Naive thymus-derived CD4-positive, alpha-beta T cell (primary cell): ENCODE results near the gene KCNJ1. TPM values are rescaled to one million over a fixed set of nuclear protein-coding genes. Genes with fewer than 3 reads are reported as not detected.

ENCODE experiments used
- ATAC-seq: fragments of 150-1000 bp; cut with Tn5 transposase; 2 replicates; pipeline ENCODE4 v1.10.0; 2021; ENCODE audit warnings: mild to moderate bottlenecking, moderate library complexity
- CTCF ChIA-PET: fragments of 350-600 bp; sonication (Branson Sonifier 250); formaldehyde crosslinking; loops from one replicate; lab custom pipeline; 2021; ENCODE audit warnings: antibody characterized with exemption; lab: Charles Lee
- POLR2A ChIA-PET: fragments of 350-600 bp; sonication (Branson Sonifier 250); formaldehyde crosslinking; loops from one replicate; lab custom pipeline; 2021; ENCODE audit warnings: antibody characterized with exemption, inconsistent platforms; lab: Charles Lee
- DNase-seq, 9 donors: peaks; one replicate each; pipeline versions ENCODE4 v3.0.0 to v3.0.0-alpha.2; 2020 to 2022; ENCODE audit warnings: mixed read lengths in 1 of 9
- H3K27ac ChIP-seq: one replicate; pipeline ENCODE4 v1.7.0; 2013; ENCODE audit warnings: mild to moderate bottlenecking, low read depth, low read length, moderate library complexity
- H3K27me3 ChIP-seq, 2 donors: one replicate each; pipeline ENCODE4 v1.7.0; 2013; ENCODE audit warnings: low read length in 2 of 2, mild to moderate bottlenecking in 2 of 2, moderate library complexity in 2 of 2; ENCODE audit not compliant: control insufficient read depth in 2 of 2, insufficient read depth in 2 of 2
- H3K36me3 ChIP-seq, 3 experiments: 1 replicate in 2 of 3; 2 replicates in 1 of 3; pipeline ENCODE4 v1.7.0; 2013; ENCODE audit warnings: low read length in 3 of 3, mild to moderate bottlenecking in 3 of 3, moderate library complexity in 1 of 3; ENCODE audit not compliant: insufficient read depth in 3 of 3, control insufficient read depth in 2 of 3
- H3K4me1 ChIP-seq, 2 donors: one replicate each; pipeline ENCODE4 v1.7.0; 2013; ENCODE audit warnings: low read length in 2 of 2, mild to moderate bottlenecking in 2 of 2, moderate library complexity in 1 of 2; ENCODE audit not compliant: control insufficient read depth in 2 of 2, insufficient read depth in 2 of 2
- H3K4me3 ChIP-seq: 2 replicates; pipeline ENCODE4 v1.7.0; 2013; ENCODE audit warnings: mild to moderate bottlenecking, low read length
- H3K9me3 ChIP-seq, 3 experiments: 1 replicate in 2 of 3; 2 replicates in 1 of 3; pipeline ENCODE4 v1.7.0; 2013; ENCODE audit warnings: low read length in 3 of 3; ENCODE audit not compliant: control insufficient read depth in 2 of 3
- H3K27ac Mint-ChIP-seq, 9 donors: one replicate each; pipeline ENCODE4 v1.8.0; 2020 to 2022; ENCODE audit warnings: mixed read lengths in 9 of 9, mild to moderate bottlenecking in 8 of 9, moderate library complexity in 5 of 9, inconsistent platforms in 2 of 9
- H3K27me3 Mint-ChIP-seq, 5 donors: one replicate each; pipeline ENCODE4 v1.8.0; 2021 to 2022; ENCODE audit warnings: mixed read lengths in 5 of 5, mild to moderate bottlenecking in 1 of 5
- H3K36me3 Mint-ChIP-seq, 5 donors: one replicate each; pipeline ENCODE4 v1.8.0; 2020 to 2022; ENCODE audit warnings: mixed read lengths in 5 of 5, mild to moderate bottlenecking in 3 of 5, inconsistent platforms in 1 of 5
- H3K4me1 Mint-ChIP-seq, 7 donors: one replicate each; pipeline ENCODE4 v1.8.0; 2020 to 2022; ENCODE audit warnings: mixed read lengths in 7 of 7, mild to moderate bottlenecking in 3 of 7, inconsistent platforms in 1 of 7
- H3K4me3 Mint-ChIP-seq, 10 donors: one replicate each; pipeline ENCODE4 v1.8.0; 2020 to 2022; ENCODE audit warnings: mild to moderate bottlenecking in 10 of 10, mixed read lengths in 10 of 10, moderate library complexity in 6 of 10, inconsistent platforms in 2 of 10
- H3K9me3 Mint-ChIP-seq, 11 donors: one replicate each; pipeline ENCODE4 v1.8.0; 2020 to 2022; ENCODE audit warnings: mixed read lengths in 11 of 11, mild to moderate bottlenecking in 4 of 11, inconsistent platforms in 1 of 11, moderate library complexity in 1 of 11
- intact Hi-C, 2 donors: fragments of 100-400 bp; cut with micrococcal nuclease; formaldehyde crosslinking; loops; one replicate each; pipeline ENCODE4 v1.15.1; 2023
- polyA plus RNA-seq, 2 donors: library from polyadenylated mRNA; unstranded; fragments of 300-500 nt; fragmentation: Illumina TruSeq; gene quantifications; one replicate each; pipeline ENCODE4 v1.2.3, GENCODE V29; 2021
- total RNA-seq, 6 experiments: library from RNA in 5 of 6; stranded (reverse) in 5 of 6; gene quantifications; 1 replicate in 5 of 6; 2 replicates in 1 of 6; pipeline ENCODE4 v1.2.3 and lab custom pipeline; 2021 to 2026

Gene KCNJ1
- not detected for total RNA-seq
- polyA plus RNA-seq, result under 1 TPM; 0.12 to 0.22 TPM
- not detected for total RNA-seq (lab: John Stamatoyannopoulos, UW)

DNA sequence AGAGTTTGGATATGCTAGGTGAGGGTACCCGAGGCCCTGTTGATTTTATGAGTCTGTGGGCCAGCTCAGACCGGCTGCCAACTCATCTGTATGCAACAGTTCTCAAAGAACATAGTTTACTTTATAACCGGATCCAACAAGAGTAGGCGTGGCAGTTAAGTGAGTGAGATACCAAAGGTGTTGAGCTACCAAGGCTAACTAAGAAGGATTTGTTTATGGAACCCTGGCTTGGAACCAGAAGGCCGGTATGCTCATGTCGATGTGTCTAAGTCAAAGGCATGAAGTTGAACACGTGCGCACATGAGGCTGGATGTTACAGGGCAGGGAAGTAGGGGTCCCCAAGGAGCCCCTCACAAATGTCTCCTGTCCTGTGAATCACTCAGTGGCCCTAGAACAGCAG is at the start of gene KCNJ1:
Gene KCNJ1 (minus strand): TSS at position 20 of the 400 bp plus-strand sequence. CDS start 27,053 bp downstream, outside the sequence.
- no peak within 1 kb of the TSS for H3K27ac Mint-ChIP-seq
- no peak for ATAC-seq
- Histone ChIP-seq H3K27ac (no peak within 1 kb of the TSS), H3K4me3 (no peak within 1 kb of the TSS), H3K4me1 (no peaks in the 10 kb centered on the region), H3K9me3 (no peaks in the 10 kb centered on the region), H3K36me3 (no peaks in the 10 kb centered on the region), H3K27me3 (no peaks in the 10 kb centered on the region)
- peak in 5 of 9 donors; percentile 15 to 49 (median 35) for DNase-seq
- peak within 1 kb of the TSS in 1 of 10 donors; percentile 8 for H3K4me3 Mint-ChIP-seq
- intact Hi-C loops, result loop anchor here in 1 of 2 donors (2.0 kb wide), 1 partner anchor 828 kb away; no protein-coding TSS in a partner anchor
- ChIA-PET CTCF (no interaction called here), POLR2A (interaction anchor here (0.7 to 1.1 kb wide), 2 partner anchors 388 to 824 kb away, joined by 3 to 6 read pairs; no protein-coding TSS in a partner anchor)
- H3K9me3 Mint-ChIP-seq, result no peaks in the 10 kb centered on the region
- H3K36me3 Mint-ChIP-seq, result no peaks in the 10 kb centered on the region
- H3K4me1 Mint-ChIP-seq, result no peaks in the 10 kb centered on the region
- H3K27me3 Mint-ChIP-seq, result peaks cover 0 to 22% (median 0%) of the 10 kb centered on the region in 5 donors

GRCh38 chr11:128916681-128917080 is 49.6 kb upstream of the KCNJ1 start:
- H3K27ac ChIP-seq, result no peak overlapping the region
- Mint-ChIP-seq H3K27me3 (peaks cover 9 to 32% (median 19%) of the 10 kb centered on the region in 5 donors), H3K9me3 (peaks cover 0 to 6% (median 0%) of the 10 kb centered on the region in 11 donors), H3K4me3 (no peak overlapping the region), H3K27ac (no peak overlapping the region), H3K36me3 (peaks cover 0 to 6% (median 0%) of the 10 kb centered on the region in 5 donors), H3K4me1 (peaks cover 0 to 4% (median 0%) of the 10 kb centered on the region in 7 donors)
- no peaks in the 10 kb centered on the region for H3K27me3 ChIP-seq
- ATAC-seq (no peak), DNase-seq (no peak)
- intact Hi-C loops, result no loop called here
- no peak overlapping the region for H3K4me3 ChIP-seq
- no peaks in the 10 kb centered on the region for H3K9me3 ChIP-seq
- ChIA-PET POLR2A (no interaction called here), CTCF (no interaction called here)
- H3K4me1 ChIP-seq, result no peaks in the 10 kb centered on the region
- H3K36me3 ChIP-seq, result no peaks in the 10 kb centered on the region

DNA sequence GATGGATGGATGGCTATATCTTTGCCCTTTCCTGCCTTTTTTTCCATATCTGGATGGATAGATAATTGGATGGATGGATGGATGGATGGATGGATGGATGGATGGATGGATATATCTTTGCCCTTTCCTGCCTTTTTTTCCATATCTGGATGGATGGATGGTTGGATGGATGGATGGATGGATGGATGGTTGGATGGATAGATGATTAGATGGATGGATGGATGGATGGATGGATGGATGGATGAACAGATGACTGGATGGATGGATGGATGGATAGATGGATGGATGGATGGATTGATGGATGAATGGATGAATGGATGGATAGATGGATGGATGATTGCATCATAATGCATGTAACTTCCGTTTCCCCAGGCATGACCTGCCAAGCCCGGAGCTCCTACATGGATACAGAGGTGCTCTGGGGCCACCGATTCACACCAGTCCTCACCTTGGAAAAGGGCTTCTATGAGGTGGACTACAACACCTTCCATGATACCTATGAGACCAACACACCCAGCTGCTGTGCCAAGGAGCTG is 49.0 kb upstream of the KCNJ1 start:
- H3K36me3 Mint-ChIP-seq, result peaks cover 0 to 6% (median 0%) of the 10 kb centered on the region in 5 donors
- no peak overlapping the region for H3K27ac Mint-ChIP-seq
- intact Hi-C loops, result no loop called here
- CTCF ChIA-PET, result no interaction called here
- no peak for ATAC-seq
- no peak overlapping the region for H3K4me3 ChIP-seq
- no peak overlapping the region for H3K4me3 Mint-ChIP-seq
- peaks cover 9 to 37% (median 22%) of the 10 kb centered on the region in 5 donors for H3K27me3 Mint-ChIP-seq
- no peaks in the 10 kb centered on the region for H3K4me1 ChIP-seq
- no peaks in the 10 kb centered on the region for H3K27me3 ChIP-seq
- DNase-seq, result no peak
- POLR2A ChIA-PET, result no interaction called here
- H3K4me1 Mint-ChIP-seq, result peaks cover 0 to 4% (median 0%) of the 10 kb centered on the region in 7 donors
- no peaks in the 10 kb centered on the region for H3K36me3 ChIP-seq
- peaks cover 0 to 6% (median 0%) of the 10 kb centered on the region in 11 donors for H3K9me3 Mint-ChIP-seq
- no peaks in the 10 kb centered on the region for H3K9me3 ChIP-seq
- H3K27ac ChIP-seq, result no peak overlapping the region

DNA sequence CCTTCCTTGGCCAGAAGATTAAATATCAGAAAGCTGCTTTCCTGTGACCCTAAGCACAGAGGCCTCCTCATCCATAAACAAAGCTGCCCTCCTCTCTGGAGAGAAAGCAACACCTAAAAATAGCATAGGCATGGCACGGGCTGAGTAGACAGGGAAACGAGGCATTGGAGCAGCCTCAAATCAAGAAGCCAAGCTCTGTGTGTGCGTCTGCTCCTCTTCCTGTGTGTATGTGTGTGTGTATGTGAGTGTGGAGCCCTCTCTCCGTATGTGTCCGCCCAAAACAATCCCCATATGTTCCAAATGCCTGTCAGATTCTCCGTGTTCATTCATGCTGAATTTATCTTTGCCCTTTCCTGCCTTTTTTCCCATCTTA is 48.0 kb upstream of the KCNJ1 start:
- ChIA-PET CTCF (no interaction called here), POLR2A (no interaction called here)
- H3K36me3 ChIP-seq, result no peaks in the 10 kb centered on the region
- H3K4me3 Mint-ChIP-seq, result no peak overlapping the region
- H3K9me3 Mint-ChIP-seq, result peaks cover 0 to 6% (median 0%) of the 10 kb centered on the region in 11 donors
- peaks cover 0 to 6% (median 0%) of the 10 kb centered on the region in 5 donors for H3K36me3 Mint-ChIP-seq
- no peak for DNase-seq
- no peak for ATAC-seq
- no peak overlapping the region for H3K27ac ChIP-seq
- H3K4me1 ChIP-seq, result no peaks in the 10 kb centered on the region
- peaks cover 10 to 46% (median 25%) of the 10 kb centered on the region in 5 donors for H3K27me3 Mint-ChIP-seq
- no peaks in the 10 kb centered on the region for H3K9me3 ChIP-seq
- H3K27ac Mint-ChIP-seq, result no peak overlapping the region
- no peaks in the 10 kb centered on the region for H3K27me3 ChIP-seq
- intact Hi-C loops, result no loop called here
- H3K4me3 ChIP-seq, result no peak overlapping the region
- peaks cover 0 to 4% (median 0%) of the 10 kb centered on the region in 7 donors for H3K4me1 Mint-ChIP-seq

DNA sequence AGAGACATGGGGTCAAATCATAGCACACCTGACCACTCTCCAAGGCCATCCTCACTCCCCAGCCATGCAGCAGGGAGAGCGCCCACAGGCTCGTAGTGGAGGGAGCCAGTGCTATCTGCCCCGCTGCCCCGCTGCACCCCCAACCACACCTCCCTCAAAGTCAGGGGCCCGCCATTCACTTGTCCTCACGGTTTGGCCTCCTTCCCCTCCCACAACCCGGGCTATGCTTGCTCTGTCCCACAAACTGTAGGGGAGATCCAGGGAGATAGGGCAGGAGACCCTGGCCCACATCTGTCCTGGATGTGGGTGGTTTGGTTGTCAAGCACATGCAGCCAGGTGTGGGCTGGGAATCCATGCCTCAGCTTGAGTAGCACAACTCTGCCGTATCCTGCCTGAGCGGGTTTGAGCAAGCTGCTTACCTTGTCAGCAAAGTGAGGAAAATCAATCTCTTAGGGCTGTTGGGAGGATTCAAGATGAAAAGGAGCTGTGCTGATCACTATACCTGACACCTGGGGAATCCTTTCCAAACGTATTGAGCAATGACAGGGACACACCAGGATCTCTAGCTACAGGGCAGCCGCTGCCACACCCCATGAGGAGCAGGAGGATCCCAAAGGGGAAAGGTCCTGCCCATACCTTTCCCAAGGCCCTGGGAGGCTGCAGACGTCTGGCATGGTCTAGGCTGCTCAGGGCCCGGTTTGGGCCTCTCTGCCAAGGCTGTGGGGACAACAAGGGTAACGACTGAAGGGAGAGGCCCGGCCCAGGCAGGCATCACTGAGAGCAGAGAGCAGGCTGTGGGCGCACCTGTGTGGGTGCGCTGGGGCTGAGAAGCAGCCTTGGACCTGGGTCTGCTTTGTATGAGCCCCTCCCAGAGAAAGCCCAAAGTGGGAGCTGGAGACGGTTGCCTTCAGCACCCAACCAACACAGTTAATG is 47.4 kb upstream of the KCNJ1 start:
- POLR2A ChIA-PET, result no interaction called here
- Mint-ChIP-seq H3K27me3 (peaks cover 16 to 51% (median 31%) of the 10 kb centered on the region in 5 donors), H3K4me3 (no peak overlapping the region), H3K4me1 (peaks cover 0 to 4% (median 0%) of the 10 kb centered on the region in 7 donors), H3K36me3 (peaks cover 0 to 6% (median 0%) of the 10 kb centered on the region in 5 donors), H3K9me3 (peaks cover 0 to 6% (median 0%) of the 10 kb centered on the region in 11 donors), H3K27ac (no peak overlapping the region)
- Histone ChIP-seq H3K27me3 (no peaks in the 10 kb centered on the region), H3K4me3 (no peak overlapping the region), H3K27ac (no peak overlapping the region), H3K9me3 (no peaks in the 10 kb centered on the region), H3K4me1 (no peaks in the 10 kb centered on the region), H3K36me3 (no peaks in the 10 kb centered on the region)
- CTCF ChIA-PET, result no interaction called here
- ATAC-seq (no peak), DNase-seq (no peak)
- intact Hi-C loops, result no loop called here

DNA sequence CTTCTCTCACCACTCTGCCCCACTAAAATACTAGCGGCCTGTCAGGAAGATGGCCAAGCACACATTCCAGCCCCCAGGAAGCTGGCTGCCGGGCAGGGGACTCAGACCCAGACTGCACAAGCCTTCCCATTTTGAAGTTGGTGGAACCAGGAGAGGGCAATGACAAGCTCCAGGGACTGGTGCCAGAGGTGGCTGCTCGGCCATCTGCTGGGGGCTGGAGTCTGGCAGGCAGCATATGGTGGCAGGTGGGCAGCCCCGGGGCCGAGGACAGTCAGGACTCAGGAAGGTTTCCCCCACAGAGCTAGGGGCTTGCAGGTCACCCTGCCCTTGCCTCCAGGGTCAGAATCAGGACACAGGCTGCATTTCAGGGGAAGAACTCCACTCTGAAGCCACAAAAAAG is 46.7 kb upstream of the KCNJ1 start:
- H3K27me3 Mint-ChIP-seq, result peaks cover 20 to 56% (median 35%) of the 10 kb centered on the region in 5 donors
- CTCF ChIA-PET, result no interaction called here

More for the DNA sequence above, 46.7 kb upstream of the KCNJ1 start:
- H3K4me3 Mint-ChIP-seq, result no peak overlapping the region
- POLR2A ChIA-PET, result no interaction called here
- H3K9me3 Mint-ChIP-seq, result peaks cover 0 to 6% (median 0%) of the 10 kb centered on the region in 11 donors
- H3K27ac Mint-ChIP-seq, result no peak overlapping the region
- H3K27me3 ChIP-seq, result no peaks in the 10 kb centered on the region
- no peak overlapping the region for H3K27ac ChIP-seq
- peaks cover 0 to 2% (median 0%) of the 10 kb centered on the region in 7 donors for H3K4me1 Mint-ChIP-seq
- peaks cover 0 to 6% (median 0%) of the 10 kb centered on the region in 5 donors for H3K36me3 Mint-ChIP-seq
- no peak overlapping the region for H3K4me3 ChIP-seq
- ATAC-seq (no peak), DNase-seq (no peak)
- intact Hi-C loops, result no loop called here
- no peaks in the 10 kb centered on the region for H3K9me3 ChIP-seq
- H3K4me1 ChIP-seq, result no peaks in the 10 kb centered on the region
- H3K36me3 ChIP-seq, result no peaks in the 10 kb centered on the region
